OCI-LY3 (cell line): ENCODE results near the gene FBXO45.

Source experiments
- CTCF ChIP-seq: fragments of 200-600, 300-600 bp; sonication (generic); IDR thresholded peaks from 2 replicates; pipeline ENCODE4 v1.5.1; 2014; ENCODE audit warnings: antibody characterized with exemption, low read length, low read depth
- EZH2phosphoT487 ChIP-seq: fragments of 200-600 bp; shearing (Covaris generic); IDR thresholded peaks from 2 replicates; pipeline ENCODE4 v1.6.1; 2018; ENCODE audit warnings: antibody characterized with exemption, mixed run types, low read depth

GRCh38 chr3:196547067-196547466, 21.4 kb upstream of the FBXO45 start:
- TF ChIP-seq CTCF (no peak), EZH2phosphoT487 (no peak)
